Panc1 (cell line): ENCODE results near the gene FOXO6.

ENCODE experiments used
- CTCF ChIP-seq: fragments of 450-650 bp; IDR thresholded peaks from 2 replicates; pipeline ENCODE4 v1.5.1; 2017; ENCODE audit warnings: mild to moderate bottlenecking
- SIN3A ChIP-seq: IDR thresholded peaks from 2 replicates; pipeline ENCODE4 v1.6.1; 2012; ENCODE audit warnings: low read depth, mild to moderate bottlenecking, low read length, moderate library complexity, borderline replicate concordance; ENCODE audit not compliant: insufficient read depth

- no peak for TF ChIP-seq CTCF
- no peak for TF ChIP-seq SIN3A
These were observed 29.3 kb downstream of the FOXO6 start for GRCh38 chr1:41390573-41390972.
